ENCODE results near the gene KCNQ1. TPM values are rescaled to one million over a fixed set of nuclear protein-coding genes. Genes with fewer than 3 reads are reported as not detected.

Gene KCNQ1
- total RNA-seq, 4 donors from 2014 or later = 0.81 to 2.2 (median 1.6) TPM

DNA sequence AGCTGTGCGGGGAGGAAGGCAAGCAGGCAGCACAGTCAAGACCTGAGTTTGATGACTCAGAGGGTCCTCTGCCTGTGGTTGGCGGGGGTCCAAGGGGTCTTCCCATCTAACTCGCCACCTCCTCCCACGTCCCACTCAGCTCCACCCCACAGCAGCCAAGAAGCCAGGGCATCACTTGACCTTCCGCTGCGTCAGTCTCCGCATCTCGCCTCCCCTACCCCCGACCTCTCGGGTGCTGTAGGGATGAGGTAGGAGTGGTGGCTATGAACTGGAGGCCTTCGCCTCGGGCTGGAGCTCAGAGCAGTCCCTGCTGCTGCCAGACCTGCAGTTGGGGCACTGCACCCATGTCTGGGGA, 350.1 kb downstream of the KCNQ1 start:
- 88 to 89% methylated on average over 12 of the region's 12 CpGs for WGBS, 2 donors
- intact Hi-C loops (cut with DNase I; ENCODE audit: low total_unique reads) = no loop called here
- H3K4me3 ChIP-seq (ENCODE audit: low read depth, poor library complexity, severe bottlenecking) = no peak overlapping the region
- peak in 1 of 2 donors; percentile 83 for DNase-seq (ENCODE audit: low spot score in 2 of 2)
- TF ChIP-seq, protein P1, sequence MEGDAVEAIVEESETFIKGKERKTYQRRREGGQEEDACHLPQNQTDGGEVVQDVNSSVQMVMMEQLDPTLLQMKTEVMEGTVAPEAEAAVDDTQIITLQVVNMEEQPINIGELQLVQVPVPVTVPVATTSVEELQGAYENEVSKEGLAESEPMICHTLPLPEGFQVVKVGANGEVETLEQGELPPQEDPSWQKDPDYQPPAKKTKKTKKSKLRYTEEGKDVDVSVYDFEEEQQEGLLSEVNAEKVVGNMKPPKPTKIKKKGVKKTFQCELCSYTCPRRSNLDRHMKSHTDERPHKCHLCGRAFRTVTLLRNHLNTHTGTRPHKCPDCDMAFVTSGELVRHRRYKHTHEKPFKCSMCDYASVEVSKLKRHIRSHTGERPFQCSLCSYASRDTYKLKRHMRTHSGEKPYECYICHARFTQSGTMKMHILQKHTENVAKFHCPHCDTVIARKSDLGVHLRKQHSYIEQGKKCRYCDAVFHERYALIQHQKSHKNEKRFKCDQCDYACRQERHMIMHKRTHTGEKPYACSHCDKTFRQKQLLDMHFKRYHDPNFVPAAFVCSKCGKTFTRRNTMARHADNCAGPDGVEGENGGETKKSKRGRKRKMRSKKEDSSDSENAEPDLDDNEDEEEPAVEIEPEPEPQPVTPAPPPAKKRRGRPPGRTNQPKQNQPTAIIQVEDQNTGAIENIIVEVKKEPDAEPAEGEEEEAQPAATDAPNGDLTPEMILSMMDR (IDR thresholded peaks at IDR 0.05) = no peak
- no peak for TF ChIP-seq POLR2A (IDR thresholded peaks at IDR 0.05)

DNA sequence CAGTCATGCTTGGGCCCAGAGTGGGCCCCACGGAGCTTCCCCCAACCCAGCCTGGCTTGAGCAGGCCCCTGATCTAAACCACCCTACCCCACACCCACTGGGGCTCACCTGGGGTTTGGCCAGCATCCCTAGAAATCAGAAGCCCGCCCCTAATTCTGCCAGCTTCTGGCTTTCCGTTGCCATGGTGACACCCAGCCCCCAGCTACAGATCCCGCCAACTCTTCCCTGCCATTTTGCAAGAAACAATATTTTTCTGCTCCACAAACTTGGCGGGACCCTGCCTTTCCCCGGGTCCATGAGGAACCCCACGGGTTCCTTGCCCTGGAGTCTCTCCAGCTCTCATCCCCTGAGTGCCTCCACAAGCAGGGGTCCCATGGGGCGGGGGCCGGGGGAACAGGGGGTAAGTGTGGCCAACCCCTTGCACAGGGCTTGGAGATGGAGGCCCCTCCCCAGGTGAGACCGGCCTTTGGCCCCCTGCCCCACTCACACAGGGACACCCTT, 350.7 kb downstream of the KCNQ1 start:
- intact Hi-C loops (cut with DNase I; ENCODE audit: low total_unique reads) = no loop called here

DNA sequence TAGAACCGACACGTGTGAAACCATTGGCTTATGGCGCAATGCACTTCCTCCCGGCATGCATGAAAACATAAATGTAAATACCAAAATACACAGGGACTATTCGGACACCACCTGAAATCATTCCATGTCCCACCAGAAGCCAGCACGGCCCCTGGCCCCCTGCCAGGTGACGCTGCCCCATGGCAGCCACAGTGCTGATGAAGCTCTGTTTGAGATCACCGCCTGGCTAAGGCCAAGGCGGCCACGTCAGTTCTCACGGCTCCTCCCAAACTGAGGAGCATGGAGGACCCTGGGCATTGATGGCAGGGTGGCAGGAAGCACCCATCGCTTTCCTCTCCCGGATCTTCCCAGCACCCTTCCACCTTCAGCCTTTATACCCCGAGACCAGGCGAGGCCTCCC, 351.3 kb downstream of the KCNQ1 start:
- WGBS, 2 donors = 90 to 96% methylated on average over 15 of the region's 15 CpGs
- intact Hi-C loops (cut with DNase I; ENCODE audit: low total_unique reads) = no loop called here
- no peak overlapping the region for H3K4me3 ChIP-seq (ENCODE audit: low read depth, poor library complexity, severe bottlenecking)
- TF ChIP-seq, protein P1 (IDR thresholded peaks at IDR 0.05) = no peak
- TF ChIP-seq POLR2A (IDR thresholded peaks at IDR 0.05) = no peak
- peak in 1 of 2 donors; percentile 75 for DNase-seq (ENCODE audit: low spot score in 2 of 2)

More for the DNA sequence above, 350.7 kb downstream of the KCNQ1 start:
- DNase-seq (ENCODE audit: low spot score in 2 of 2) = peak in 1 of 2 donors; percentile 76
- no peak overlapping the region for H3K4me3 ChIP-seq (ENCODE audit: low read depth, poor library complexity, severe bottlenecking)
- no peak for TF ChIP-seq POLR2A (IDR thresholded peaks at IDR 0.05)
- TF ChIP-seq, protein P1 (IDR thresholded peaks at IDR 0.05) = no peak
- WGBS, 2 donors = 89 to 94% methylated on average over 10 of the region's 10 CpGs

DNA sequence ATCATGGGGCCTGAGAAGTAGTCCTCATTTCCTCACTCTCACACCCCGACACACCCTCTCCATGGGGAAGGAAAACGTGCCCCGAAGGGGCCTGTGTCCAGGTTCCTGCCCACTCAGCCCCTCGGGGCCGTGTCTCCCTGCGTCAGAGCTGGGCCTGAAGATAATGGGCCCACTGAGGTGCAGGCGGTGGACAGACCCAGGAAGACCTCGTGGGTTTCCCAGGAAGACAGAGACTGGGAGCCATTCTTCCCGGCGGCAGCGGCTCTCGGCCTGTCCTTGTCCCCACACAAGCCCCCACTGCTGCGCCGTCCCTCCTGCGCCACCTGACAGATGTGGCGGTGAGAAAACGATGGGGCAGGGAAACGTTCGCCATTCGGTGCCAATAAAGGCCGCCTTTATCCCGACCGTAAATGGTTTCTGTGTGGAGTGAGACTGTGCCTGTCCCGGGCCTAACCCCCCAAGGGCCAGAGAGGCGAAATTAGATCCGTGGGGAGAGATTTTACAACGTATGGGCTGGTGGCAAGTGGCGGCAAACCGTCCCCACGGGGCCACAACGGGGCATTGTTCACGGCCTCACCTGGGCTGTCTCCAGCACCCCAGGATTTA, 351.8 kb downstream of the KCNQ1 start:
- no peak overlapping the region for H3K4me3 ChIP-seq (ENCODE audit: low read depth, poor library complexity, severe bottlenecking)
- peak in 1 of 2 donors; percentile 40 for DNase-seq (ENCODE audit: low spot score in 2 of 2)
- TF ChIP-seq, protein P1 (IDR thresholded peaks at IDR 0.05) = no peak
- no peak for TF ChIP-seq POLR2A (IDR thresholded peaks at IDR 0.05)
- intact Hi-C loops (cut with DNase I; ENCODE audit: low total_unique reads) = no loop called here
- 91 to 93% methylated on average over 26 to 32 of the region's 32 CpGs for whole genome bisulfite sequencing, 2 donors

DNA sequence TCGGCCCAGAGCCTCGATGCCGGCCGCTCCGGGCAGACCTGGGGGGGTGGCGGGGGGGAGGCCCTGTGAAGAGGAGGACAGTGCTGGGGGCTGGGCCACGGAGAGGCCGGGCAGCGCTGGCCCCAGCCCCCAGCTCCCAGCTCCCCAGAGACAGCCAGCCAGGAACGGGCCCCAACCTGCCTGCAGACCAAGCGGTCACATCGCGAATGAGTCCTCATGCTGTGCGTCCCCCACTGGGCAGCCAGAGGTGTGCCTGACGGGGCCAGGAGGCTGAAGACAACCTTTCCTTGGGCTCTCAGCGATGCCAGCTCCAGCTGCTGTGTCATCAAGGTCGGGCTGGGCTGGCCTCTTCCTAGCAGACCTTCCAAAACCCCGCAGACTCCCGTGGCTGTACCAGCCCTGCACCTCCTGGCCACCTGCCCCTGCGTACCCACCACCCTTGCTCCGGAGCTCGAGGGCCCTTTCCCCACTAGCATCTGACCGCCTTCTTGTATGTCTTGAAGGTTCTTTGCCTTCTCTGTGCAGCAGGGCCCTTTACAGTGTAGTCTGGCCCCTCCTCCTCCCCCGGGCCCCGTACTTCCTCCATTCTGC, 352.4 kb downstream of the KCNQ1 start:
- WGBS, 2 donors = 81 to 92% methylated on average over 8 to 25 of the region's 25 CpGs
- TF ChIP-seq, protein P1 (IDR thresholded peaks at IDR 0.05) = no peak
- no peak for TF ChIP-seq POLR2A (IDR thresholded peaks at IDR 0.05)
- H3K4me3 ChIP-seq (ENCODE audit: low read depth, poor library complexity, severe bottlenecking) = no peak overlapping the region
- intact Hi-C loops (cut with DNase I; ENCODE audit: low total_unique reads) = no loop called here
- peak in 1 of 2 donors; percentile 78 for DNase-seq (ENCODE audit: low spot score in 2 of 2)

All from lower leg skin (tissue), 4 donors.